ENCODE results near the gene AQP12A. TPM values are rescaled to one million over a fixed set of nuclear protein-coding genes. Genes with fewer than 3 reads are reported as not detected.

Gene AQP12A
- total RNA-seq, 2 donors from 2014 or later: not detected

- Histone ChIP-seq H3K4me3 (no peak overlapping the region), H3K27me3 (replicated peaks; ENCODE audit: insufficient read depth) (no peaks in the 10 kb centered on the region), H3K4me1 (replicated peaks) (no peaks in the 10 kb centered on the region), H3K36me3 (no peaks in the 10 kb centered on the region), H3K27ac (no peak overlapping the region), H3K9me3 (no peaks in the 10 kb centered on the region)
- DNase-seq (ENCODE audit: low spot score): no peak
- no peak for TF ChIP-seq POLR2AphosphoS5 (IDR thresholded peaks at IDR 0.05)
- TF ChIP-seq CTCF (IDR thresholded peaks at IDR 0.05): no peak
- TF ChIP-seq POLR2A (IDR thresholded peaks at IDR 0.05): no peak
- intact Hi-C loops (cut with DNase I): no loop called here
- WGBS: 70% methylated on average over 20 of the region's 23 CpGs
These were observed 23.4 kb downstream of the AQP12A start for GRCh38 chr2:240714747-240715725.

GRCh38 chr2:240716130-240716798 is 24.6 kb downstream of the AQP12A start:
- H3K27me3 ChIP-seq (replicated peaks; ENCODE audit: insufficient read depth): no peaks in the 10 kb centered on the region
- no peaks in the 10 kb centered on the region for H3K4me1 ChIP-seq (replicated peaks)
- no peaks in the 10 kb centered on the region for H3K9me3 ChIP-seq
- H3K4me3 ChIP-seq: no peak overlapping the region
- H3K27ac ChIP-seq: no peak overlapping the region
- intact Hi-C loops (cut with DNase I): no loop called here
- TF ChIP-seq CTCF (IDR thresholded peaks at IDR 0.05) (no peak), POLR2AphosphoS5 (IDR thresholded peaks at IDR 0.05) (no peak), POLR2A (IDR thresholded peaks at IDR 0.05) (no peak)
- H3K36me3 ChIP-seq: no peaks in the 10 kb centered on the region
- 91% methylated on average over 23 of the region's 23 CpGs for WGBS
- DNase-seq (ENCODE audit: low spot score): no peak

- Histone ChIP-seq H3K4me3 (no peak overlapping the region), H3K36me3 (no peaks in the 10 kb centered on the region), H3K4me1 (replicated peaks) (no peaks in the 10 kb centered on the region), H3K27me3 (replicated peaks; ENCODE audit: insufficient read depth) (no peaks in the 10 kb centered on the region), H3K27ac (no peak overlapping the region), H3K9me3 (no peaks in the 10 kb centered on the region)
- intact Hi-C loops (cut with DNase I): no loop called here
- 74% methylated on average over 18 of the region's 18 CpGs for WGBS
- no peak for TF ChIP-seq CTCF (IDR thresholded peaks at IDR 0.05)
- no peak for TF ChIP-seq POLR2A (IDR thresholded peaks at IDR 0.05)
- no peak for TF ChIP-seq POLR2AphosphoS5 (IDR thresholded peaks at IDR 0.05)
- DNase-seq (ENCODE audit: low spot score): no peak
These were observed 25.5 kb downstream of the AQP12A start for GRCh38 chr2:240717181-240717641.

- no peaks in the 10 kb centered on the region for H3K4me1 ChIP-seq (replicated peaks)
- H3K27me3 ChIP-seq (replicated peaks; ENCODE audit: insufficient read depth): no peaks in the 10 kb centered on the region
- no peaks in the 10 kb centered on the region for H3K36me3 ChIP-seq
- no peak overlapping the region for H3K4me3 ChIP-seq
- 91% methylated on average over 28 of the region's 31 CpGs for WGBS
- no peak for DNase-seq (ENCODE audit: low spot score)
- TF ChIP-seq POLR2A (IDR thresholded peaks at IDR 0.05): no peak
- TF ChIP-seq CTCF (IDR thresholded peaks at IDR 0.05): no peak
- TF ChIP-seq POLR2AphosphoS5 (IDR thresholded peaks at IDR 0.05): no peak
- no peak overlapping the region for H3K27ac ChIP-seq
- intact Hi-C loops (cut with DNase I): no loop called here
- H3K9me3 ChIP-seq: no peaks in the 10 kb centered on the region
These were observed 26.3 kb downstream of the AQP12A start for GRCh38 chr2:240717681-240718581.

Data from prostate gland (tissue), 2 donors.